Left ventricle myocardium inferior (tissue), 1 donor: Measurements from ENCODE around the gene GRAMD2B. TPM values are rescaled to one million over a fixed set of nuclear protein-coding genes. Genes with fewer than 3 reads are reported as not detected.

ENCODE experiments used
- DNase-seq: peaks from one replicate; pipeline ENCODE4 v3.0.0-alpha.2; 2020
- H3K27ac ChIP-seq: fragments of 200-600 bp; replicated peaks from 2 replicates; pipeline ENCODE4 v1.8.0; 2021
- H3K27me3 ChIP-seq: fragments of 200-600 bp; 2 replicates; pipeline ENCODE4 v1.8.0; 2021; ENCODE audit warnings: low read depth
- H3K36me3 ChIP-seq: fragments of 200-600 bp; 2 replicates; pipeline ENCODE4 v1.8.0; 2021
- H3K4me1 ChIP-seq: fragments of 200-600 bp; 2 replicates; pipeline ENCODE4 v1.8.0; 2021
- H3K4me3 ChIP-seq: fragments of 200-600 bp; 2 replicates; pipeline ENCODE4 v1.8.0; 2021; ENCODE audit warnings: mild to moderate bottlenecking, moderate library complexity
- H3K9me3 ChIP-seq: fragments of 200-600 bp; replicated peaks from 2 replicates; pipeline ENCODE4 v1.8.0; 2021
- CTCF ChIP-seq: fragments of 200-600 bp; IDR thresholded peaks from 2 replicates; pipeline ENCODE4 v1.8.0; 2021; ENCODE audit warnings: antibody characterized with exemption, mild to moderate bottlenecking, borderline replicate concordance
- intact Hi-C: fragments of 100-400 bp; cut with micrococcal nuclease; formaldehyde crosslinking; loops from one replicate; pipeline ENCODE4 v1.11.0; 2022
- total RNA-seq: library from RNA; stranded (reverse); fragmentation: NEBNext Ultra II Directional; extraction: Animal tissue kit (Norgen Biotek cat#: 25700); gene quantifications from one replicate; pipeline ENCODE4 v1.2.1, GENCODE V29; 2021
- donor health status: DM: no; HTN: yes; CAD: no; lungs with severe emphysema.

GRAMD2B gene
- total RNA-seq, 1 donor from 2014 or later: 24.6 TPM

- no peak overlapping the region for H3K4me3 ChIP-seq
- no peaks in the 10 kb centered on the region for H3K36me3 ChIP-seq
- no peak for DNase-seq
- no peaks in the 10 kb centered on the region for H3K27me3 ChIP-seq
- H3K27ac ChIP-seq: no peak overlapping the region
- TF ChIP-seq CTCF: no peak
- H3K4me1 ChIP-seq: peaks cover 49% of the 10 kb centered on the region
- no peaks in the 10 kb centered on the region for H3K9me3 ChIP-seq
- intact Hi-C loops: no loop called here
Measured at GRCh38 chr5:126511961-126512360, 88.8 kb downstream of the GRAMD2B start.

GRCh38 chr5:126512451-126512850, 89.2 kb downstream of the GRAMD2B start:
- no peak for TF ChIP-seq CTCF
- DNase-seq: no peak
- peak overlapping the region; percentile 35 for H3K27ac ChIP-seq
- no peaks in the 10 kb centered on the region for H3K36me3 ChIP-seq
- H3K27me3 ChIP-seq: no peaks in the 10 kb centered on the region
- no peak overlapping the region for H3K4me3 ChIP-seq
- H3K4me1 ChIP-seq: peaks cover 49% of the 10 kb centered on the region
- intact Hi-C loops: no loop called here
- H3K9me3 ChIP-seq: no peaks in the 10 kb centered on the region

GRCh38 chr5:126513302-126513701, 90.1 kb downstream of the GRAMD2B start:
- no peaks in the 10 kb centered on the region for H3K36me3 ChIP-seq
- H3K27me3 ChIP-seq: no peaks in the 10 kb centered on the region
- intact Hi-C loops: no loop called here
- H3K9me3 ChIP-seq: no peaks in the 10 kb centered on the region
- DNase-seq: no peak
- H3K4me1 ChIP-seq: peaks cover 42% of the 10 kb centered on the region
- no peak for TF ChIP-seq CTCF
- no peak overlapping the region for H3K4me3 ChIP-seq
- H3K27ac ChIP-seq: peak overlapping the region; percentile 35

GRCh38 chr5:126513703-126514102, 90.5 kb downstream of the GRAMD2B start:
- no peak for TF ChIP-seq CTCF
- peak overlapping the region; percentile 35 for H3K27ac ChIP-seq
- peaks cover 38% of the 10 kb centered on the region for H3K4me1 ChIP-seq
- H3K4me3 ChIP-seq: no peak overlapping the region
- H3K36me3 ChIP-seq: no peaks in the 10 kb centered on the region
- intact Hi-C loops: no loop called here
- H3K9me3 ChIP-seq: no peaks in the 10 kb centered on the region
- no peaks in the 10 kb centered on the region for H3K27me3 ChIP-seq
- no peak for DNase-seq

GRCh38 chr5:126514131-126514557, 90.9 kb downstream of the GRAMD2B start:
- H3K4me3 ChIP-seq: no peak overlapping the region
- no peak for TF ChIP-seq CTCF
- peaks cover 37% of the 10 kb centered on the region for H3K4me1 ChIP-seq
- no peak for DNase-seq
- no peaks in the 10 kb centered on the region for H3K36me3 ChIP-seq
- intact Hi-C loops: no loop called here
- H3K9me3 ChIP-seq: no peaks in the 10 kb centered on the region
- H3K27ac ChIP-seq: peak overlapping the region; percentile 35
- H3K27me3 ChIP-seq: no peaks in the 10 kb centered on the region
